OCI-LY7 (cell line): Measurements from ENCODE around the gene CHCHD5. TPM values are rescaled to one million over a fixed set of nuclear protein-coding genes. Genes with fewer than 3 reads are reported as not detected.

Experiments used
- BruUV-seq: library from RNA; stranded (reverse); fragments of 400-500 nt; replicated peaks from 2 replicates; lab custom pipeline; 2021; lab: Mats Ljungman, UMichigan
- CTCF ChIA-PET: fragments of 300-600 bp; sonication (Branson Sonifier 250); formaldehyde crosslinking; loops from one replicate; lab custom pipeline; 2022; ENCODE audit warnings: antibody characterized with exemption; ENCODE audit not compliant: unreplicated experiment; lab: Charles Lee
- POLR2A ChIA-PET: fragments of 300-600 bp; sonication (Branson Sonifier 250); formaldehyde crosslinking; loops from one replicate; lab custom pipeline; 2022; ENCODE audit warnings: antibody characterized with exemption; lab: Charles Lee
- DNase-seq: peaks from one replicate; pipeline ENCODE4 v3.0.0-alpha.2; 2015; ENCODE audit warnings: low spot score
- H2AFZ ChIP-seq: fragments of 200-600 bp; sonication (generic), shearing (Covaris generic); 2 replicates; pipeline ENCODE4 v1.6.1; 2014; ENCODE audit warnings: mild to moderate bottlenecking, antibody characterized with exemption, low read length, moderate library complexity
- H3K27ac ChIP-seq: fragments of 200-600 bp; sonication (generic); 2 replicates; pipeline ENCODE4 v1.5.1; 2014; ENCODE audit warnings: mixed run types, low read depth, mild to moderate bottlenecking, moderate library complexity, low read length, inconsistent platforms; ENCODE audit not compliant: poor library complexity, severe bottlenecking
- H3K36me3 ChIP-seq: fragments of 200-600 bp; sonication (generic); 2 replicates; pipeline ENCODE4 v1.6.1; 2014; ENCODE audit warnings: mild to moderate bottlenecking, antibody characterized with exemption, low read length, moderate library complexity, mixed read lengths; ENCODE audit not compliant: insufficient read depth
- H3K4me1 ChIP-seq: fragments of 200-600 bp; sonication (generic); 2 replicates; pipeline ENCODE4 v1.5.1; 2014; ENCODE audit warnings: mild to moderate bottlenecking, low read length; ENCODE audit not compliant: insufficient read depth, poor library complexity, severe bottlenecking
- H3K4me2 ChIP-seq: fragments of 200-600 bp; sonication (generic); 2 replicates; pipeline ENCODE4 v1.6.1; 2014; ENCODE audit warnings: mild to moderate bottlenecking, low read length
- H3K4me3 ChIP-seq: fragments of 200-600 bp; sonication (generic); 2 replicates; pipeline ENCODE4 v1.5.1; 2014; ENCODE audit warnings: mild to moderate bottlenecking, low read depth, low read length; ENCODE audit not compliant: poor library complexity, severe bottlenecking
- H3K79me2 ChIP-seq: fragments of 200-600 bp; sonication (generic); 2 replicates; pipeline ENCODE4 v1.6.1; 2016; ENCODE audit warnings: low read depth, mild to moderate bottlenecking, low read length, moderate library complexity, mixed read lengths; ENCODE audit not compliant: insufficient read depth
- H3K9me2 ChIP-seq: fragments of 200-600 bp; sonication (generic); 2 replicates; pipeline ENCODE4 v1.6.1; 2016; ENCODE audit warnings: mild to moderate bottlenecking, low read length, mixed read lengths; ENCODE audit not compliant: insufficient read depth
- H3K9me3 ChIP-seq: fragments of 200-600 bp; sonication (generic); 2 replicates; pipeline ENCODE4 v1.6.1; 2014; ENCODE audit warnings: mild to moderate bottlenecking, mixed run types, low read length, mixed read lengths
- H4K20me1 ChIP-seq: fragments of 200-600 bp; sonication (generic); 2 replicates; pipeline ENCODE4 v1.6.1; 2014; ENCODE audit warnings: mild to moderate bottlenecking, antibody characterized with exemption, low read length, moderate library complexity, mixed read lengths; ENCODE audit not compliant: insufficient read depth
- EZH2phosphoT487 ChIP-seq: fragments of 200-600 bp; sonication (generic); IDR thresholded peaks from 2 replicates; pipeline ENCODE4 v1.6.1; 2018; ENCODE audit warnings: low read depth, borderline replicate concordance, mild to moderate bottlenecking, mixed run types, antibody characterized with exemption, low read length, moderate library complexity, mixed read lengths
- intact Hi-C: fragments of 100-400 bp; cut with micrococcal nuclease; formaldehyde crosslinking; loops from one replicate; pipeline ENCODE4 v1.10.0; 2022; ENCODE audit not compliant: unreplicated experiment
- total RNA-seq, 2 experiments: library from RNA; depleted of rRNA in 1 of 2; stranded (reverse); fragments of >200 nt in 1 of 2; shearing (Covaris generic) in 1 of 2; gene quantifications; 2 replicates each; pipeline ENCODE4 v1.2.3, GENCODE V29; 2014 to 2022
- TF ChIP-seq, protein P1 (sequence below): fragments of 200-600 bp; sonication (generic); conservative IDR thresholded peaks from 2 replicates; pipeline ENCODE4 v1.5.1; 2014; ENCODE audit warnings: mild to moderate bottlenecking, antibody characterized with exemption, low read length, moderate library complexity, mixed read lengths

The CHCHD5 gene
- total RNA-seq, 2 experiments from 2014 or later, result 22.5 to 36.0 TPM

DNA sequence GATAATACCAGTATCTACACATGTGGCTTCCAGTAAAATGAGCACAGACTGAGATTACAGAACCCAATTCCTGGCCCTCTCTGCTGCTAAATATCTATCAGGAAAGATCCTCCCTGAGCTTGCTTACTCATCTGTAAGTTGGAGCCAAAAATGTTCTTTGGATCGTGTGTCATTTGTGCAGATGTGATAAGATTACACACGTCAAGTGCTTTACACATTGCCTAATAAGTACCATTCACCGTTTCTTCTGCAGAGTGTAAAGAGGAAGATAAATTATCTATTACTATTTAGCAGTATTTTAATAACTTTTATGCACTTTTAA is 38.1 kb downstream of the CHCHD5 start:
- Histone ChIP-seq H3K4me2 (no peak overlapping the region), H3K36me3 (no peaks in the 10 kb centered on the region), H3K9me3 (no peaks in the 10 kb centered on the region), H3K9me2 (no peaks in the 10 kb centered on the region), H3K4me3 (no peak overlapping the region), H3K79me2 (no peaks in the 10 kb centered on the region), H4K20me1 (no peaks in the 10 kb centered on the region), H3K27ac (no peak overlapping the region), H2AFZ (no peak overlapping the region), H3K4me1 (peaks cover 4% of the 10 kb centered on the region)
- intact Hi-C loops, result no loop called here
- BruUV-seq, result no TSS peak
- DNase-seq, result no peak
- TF ChIP-seq, protein P1, sequence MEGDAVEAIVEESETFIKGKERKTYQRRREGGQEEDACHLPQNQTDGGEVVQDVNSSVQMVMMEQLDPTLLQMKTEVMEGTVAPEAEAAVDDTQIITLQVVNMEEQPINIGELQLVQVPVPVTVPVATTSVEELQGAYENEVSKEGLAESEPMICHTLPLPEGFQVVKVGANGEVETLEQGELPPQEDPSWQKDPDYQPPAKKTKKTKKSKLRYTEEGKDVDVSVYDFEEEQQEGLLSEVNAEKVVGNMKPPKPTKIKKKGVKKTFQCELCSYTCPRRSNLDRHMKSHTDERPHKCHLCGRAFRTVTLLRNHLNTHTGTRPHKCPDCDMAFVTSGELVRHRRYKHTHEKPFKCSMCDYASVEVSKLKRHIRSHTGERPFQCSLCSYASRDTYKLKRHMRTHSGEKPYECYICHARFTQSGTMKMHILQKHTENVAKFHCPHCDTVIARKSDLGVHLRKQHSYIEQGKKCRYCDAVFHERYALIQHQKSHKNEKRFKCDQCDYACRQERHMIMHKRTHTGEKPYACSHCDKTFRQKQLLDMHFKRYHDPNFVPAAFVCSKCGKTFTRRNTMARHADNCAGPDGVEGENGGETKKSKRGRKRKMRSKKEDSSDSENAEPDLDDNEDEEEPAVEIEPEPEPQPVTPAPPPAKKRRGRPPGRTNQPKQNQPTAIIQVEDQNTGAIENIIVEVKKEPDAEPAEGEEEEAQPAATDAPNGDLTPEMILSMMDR, result no peak
- TF ChIP-seq EZH2phosphoT487, result no peak
- ChIA-PET CTCF (no interaction called here), POLR2A (interaction anchor here (0.6 to 1.1 kb wide), 2 partner anchors 11 to 34 kb away, joined by 3 read pairs; no protein-coding TSS in a partner anchor)

DNA sequence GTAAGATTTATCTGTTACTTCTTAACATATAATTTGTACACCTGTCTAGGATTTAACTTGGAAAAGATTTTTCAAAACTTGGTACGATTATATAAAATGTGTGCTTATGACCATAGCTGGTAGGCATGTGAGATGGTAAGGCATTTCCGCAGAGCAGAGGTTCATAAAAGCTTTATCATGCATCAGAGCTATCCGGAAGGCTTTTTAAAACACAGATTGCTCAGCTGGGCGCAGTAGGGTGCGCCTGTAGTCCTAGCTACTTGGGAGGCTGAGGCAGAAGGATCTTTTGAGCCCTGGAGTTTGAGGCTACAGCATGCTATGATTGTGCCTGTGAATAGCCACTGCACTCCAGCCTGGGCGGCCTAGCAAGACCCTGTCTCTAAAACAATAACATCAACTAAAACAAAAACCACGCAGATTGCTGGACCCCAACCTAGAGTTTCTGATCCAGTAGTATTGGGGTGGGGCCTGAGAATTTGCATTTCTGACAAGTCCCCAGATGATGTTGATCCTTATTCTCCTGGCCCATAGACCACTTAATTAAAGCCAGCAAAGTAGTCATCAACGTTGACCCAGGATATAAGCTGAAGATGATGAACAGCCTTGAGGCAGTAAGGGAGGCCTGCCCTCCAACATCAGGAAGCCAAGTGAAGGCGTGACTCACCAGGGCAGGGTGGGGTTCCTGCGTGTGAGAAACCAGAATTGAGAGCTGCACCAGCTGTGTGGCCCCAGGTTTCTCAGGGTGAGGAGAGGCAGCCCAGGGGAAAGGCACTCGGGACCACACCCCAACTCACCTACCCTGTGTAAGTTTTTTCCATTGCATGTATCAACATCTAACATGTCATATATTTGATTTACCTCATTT is 39.7 kb downstream of the CHCHD5 start:
- H3K36me3 ChIP-seq, result no peaks in the 10 kb centered on the region
- BruUV-seq, result no TSS peak
- TF ChIP-seq, protein P1, result no peak
- TF ChIP-seq EZH2phosphoT487, result no peak
- H3K9me3 ChIP-seq, result no peaks in the 10 kb centered on the region
- no peaks in the 10 kb centered on the region for H3K9me2 ChIP-seq
- H2AFZ ChIP-seq, result no peak overlapping the region
- intact Hi-C loops, result no loop called here
- no peaks in the 10 kb centered on the region for H4K20me1 ChIP-seq
- H3K4me2 ChIP-seq, result no peak overlapping the region
- H3K79me2 ChIP-seq, result no peaks in the 10 kb centered on the region
- ChIA-PET POLR2A (interaction anchor here (0.6 to 0.7 kb wide), 3 partner anchors 54 to 550 kb away, joined by 3 to 6 read pairs (median 5); partner anchors contain the start of gene PSD4), CTCF (interaction anchor here (1.0 kb wide), 1 partner anchor 102 kb away, joined by 3 read pairs; no protein-coding TSS in a partner anchor)
- H3K27ac ChIP-seq, result no peak overlapping the region
- DNase-seq, result no peak
- H3K4me3 ChIP-seq, result no peak overlapping the region
- H3K4me1 ChIP-seq, result peaks cover 4% of the 10 kb centered on the region
